Measurements from ENCODE around the gene TLL1. TPM values are rescaled to one million over a fixed set of nuclear protein-coding genes. Genes with fewer than 3 reads are reported as not detected.

TLL1 gene
- polyA plus RNA-seq, 1 of the 3 experiments (the other 2 are of a cell fraction): 0.07 TPM

DNA sequence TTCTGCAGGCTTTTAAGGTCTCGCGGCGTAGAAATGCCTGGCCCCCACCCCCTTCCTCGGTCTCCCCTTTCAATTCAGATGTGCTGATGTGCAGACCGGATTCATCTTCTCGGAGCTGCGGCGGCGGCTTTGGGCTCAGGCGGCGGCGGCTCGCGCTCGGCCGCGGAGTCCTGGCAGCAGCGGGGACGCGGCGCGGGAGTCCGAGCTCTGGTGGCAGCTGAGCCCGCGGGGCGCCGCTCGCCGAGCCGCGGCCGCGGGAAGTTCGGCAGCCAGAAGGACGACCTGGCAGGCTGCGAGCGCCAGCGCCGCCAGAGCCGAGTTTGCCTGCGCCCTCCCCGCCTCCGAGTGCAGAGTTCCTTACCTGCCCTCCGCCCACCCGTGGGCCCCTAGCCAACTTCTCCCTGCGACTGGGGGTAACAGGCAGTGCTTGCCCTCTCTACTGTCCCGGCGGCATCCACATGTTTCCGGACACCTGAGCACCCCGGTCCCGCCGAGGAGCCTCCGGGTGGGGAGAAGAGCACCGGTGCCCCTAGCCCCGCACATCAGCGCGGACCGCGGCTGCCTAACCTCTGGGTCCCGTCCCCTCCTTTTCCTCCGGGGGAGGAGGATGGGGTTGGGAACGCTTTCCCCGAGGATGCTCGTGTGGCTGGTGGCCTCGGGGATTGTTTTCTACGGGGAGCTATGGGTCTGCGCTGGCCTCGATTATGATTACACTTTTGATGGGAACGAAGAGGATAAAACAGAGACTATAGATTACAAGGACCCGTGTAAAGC, 448 bp downstream of the TLL1 start:
- Histone ChIP-seq H3K27me3 (ENCODE audit: insufficient read depth) (peaks cover 46% of the 10 kb centered on the region), H3K9ac (no peak overlapping the region), H3K36me3 (replicated peaks in 1 of 2; ENCODE audit: control insufficient read depth in 1 of 2, insufficient read depth in 2 of 2, low read length in 1 of 2) (no peaks in the 10 kb centered on the region), H3K9me2 (no peaks in the 10 kb centered on the region), H3K27ac (ENCODE audit: low read depth in 2 of 2, low read length in 1 of 2) (peak overlapping the region in 1 of 2 experiments; percentile 63; a peak in 2 of 4 replicates), H2AFZ (ENCODE audit: low read depth) (peak overlapping the region; percentile 82), H3K9me3 (no peaks in the 10 kb centered on the region), H3K4me3 (ENCODE audit: low read depth in 2 of 2, low read length in 1 of 2) (peak overlapping the region; percentile 44 to 59), H3K4me2 (peak overlapping the region; percentile 89), H3K4me1 (ENCODE audit: control insufficient read depth in 1 of 2, insufficient read depth in 2 of 2, low read depth in 1 of 2, low read length in 1 of 2) (peaks cover 0 to 3% of the 10 kb centered on the region in 2 experiments; a peak in 2 of 4 replicates), H3K79me2 (ENCODE audit: insufficient read depth) (no peaks in the 10 kb centered on the region), H3F3A (replicated peaks; ENCODE audit: insufficient read depth) (no peaks in the 10 kb centered on the region), H4K20me1 (ENCODE audit: insufficient read depth) (no peaks in the 10 kb centered on the region)
- CTCF ChIA-PET: no interaction called here
- POLR2A ChIA-PET: no interaction called here
- TF ChIP-seq, protein P1, sequence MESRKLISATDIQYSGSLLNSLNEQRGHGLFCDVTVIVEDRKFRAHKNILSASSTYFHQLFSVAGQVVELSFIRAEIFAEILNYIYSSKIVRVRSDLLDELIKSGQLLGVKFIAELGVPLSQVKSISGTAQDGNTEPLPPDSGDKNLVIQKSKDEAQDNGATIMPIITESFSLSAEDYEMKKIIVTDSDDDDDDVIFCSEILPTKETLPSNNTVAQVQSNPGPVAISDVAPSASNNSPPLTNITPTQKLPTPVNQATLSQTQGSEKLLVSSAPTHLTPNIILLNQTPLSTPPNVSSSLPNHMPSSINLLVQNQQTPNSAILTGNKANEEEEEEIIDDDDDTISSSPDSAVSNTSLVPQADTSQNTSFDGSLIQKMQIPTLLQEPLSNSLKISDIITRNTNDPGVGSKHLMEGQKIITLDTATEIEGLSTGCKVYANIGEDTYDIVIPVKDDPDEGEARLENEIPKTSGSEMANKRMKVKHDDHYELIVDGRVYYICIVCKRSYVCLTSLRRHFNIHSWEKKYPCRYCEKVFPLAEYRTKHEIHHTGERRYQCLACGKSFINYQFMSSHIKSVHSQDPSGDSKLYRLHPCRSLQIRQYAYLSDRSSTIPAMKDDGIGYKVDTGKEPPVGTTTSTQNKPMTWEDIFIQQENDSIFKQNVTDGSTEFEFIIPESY (IDR thresholded peaks at IDR 0.05; ENCODE audit: borderline replicate concordance, low read depth): no peak
- TF ChIP-seq YY1 (IDR thresholded peaks at IDR 0.05; ENCODE audit: low read depth) (no peak), RXRA (IDR thresholded peaks at IDR 0.05; ENCODE audit: borderline replicate concordance, low read depth) (no peak), MEF2A (IDR thresholded peaks at IDR 0.05; ENCODE audit: borderline replicate concordance, low read depth) (no peak), ELF1 (IDR thresholded peaks at IDR 0.05) (no peak), EP300 (IDR thresholded peaks at IDR 0.05; ENCODE audit: borderline replicate concordance in 1 of 2, low read depth in 1 of 2, low read length in 1 of 2) (no peak), TAF1 (IDR thresholded peaks at IDR 0.05; ENCODE audit: borderline replicate concordance, low read depth, low read length) (no peak), FOSL2 (IDR thresholded peaks at IDR 0.05; ENCODE audit: borderline replicate concordance, low read depth) (no peak), RFX5 (IDR thresholded peaks at IDR 0.05; ENCODE audit: low read length) (no peak), NFIC (IDR thresholded peaks at IDR 0.05; ENCODE audit: borderline replicate concordance) (no peak), SMC3 (IDR thresholded peaks at IDR 0.05; ENCODE audit: low read depth, low read length) (no peak), MXI1 (IDR thresholded peaks at IDR 0.05; ENCODE audit: low read depth, low read length) (no peak)
- TF ChIP-seq, protein P2, sequence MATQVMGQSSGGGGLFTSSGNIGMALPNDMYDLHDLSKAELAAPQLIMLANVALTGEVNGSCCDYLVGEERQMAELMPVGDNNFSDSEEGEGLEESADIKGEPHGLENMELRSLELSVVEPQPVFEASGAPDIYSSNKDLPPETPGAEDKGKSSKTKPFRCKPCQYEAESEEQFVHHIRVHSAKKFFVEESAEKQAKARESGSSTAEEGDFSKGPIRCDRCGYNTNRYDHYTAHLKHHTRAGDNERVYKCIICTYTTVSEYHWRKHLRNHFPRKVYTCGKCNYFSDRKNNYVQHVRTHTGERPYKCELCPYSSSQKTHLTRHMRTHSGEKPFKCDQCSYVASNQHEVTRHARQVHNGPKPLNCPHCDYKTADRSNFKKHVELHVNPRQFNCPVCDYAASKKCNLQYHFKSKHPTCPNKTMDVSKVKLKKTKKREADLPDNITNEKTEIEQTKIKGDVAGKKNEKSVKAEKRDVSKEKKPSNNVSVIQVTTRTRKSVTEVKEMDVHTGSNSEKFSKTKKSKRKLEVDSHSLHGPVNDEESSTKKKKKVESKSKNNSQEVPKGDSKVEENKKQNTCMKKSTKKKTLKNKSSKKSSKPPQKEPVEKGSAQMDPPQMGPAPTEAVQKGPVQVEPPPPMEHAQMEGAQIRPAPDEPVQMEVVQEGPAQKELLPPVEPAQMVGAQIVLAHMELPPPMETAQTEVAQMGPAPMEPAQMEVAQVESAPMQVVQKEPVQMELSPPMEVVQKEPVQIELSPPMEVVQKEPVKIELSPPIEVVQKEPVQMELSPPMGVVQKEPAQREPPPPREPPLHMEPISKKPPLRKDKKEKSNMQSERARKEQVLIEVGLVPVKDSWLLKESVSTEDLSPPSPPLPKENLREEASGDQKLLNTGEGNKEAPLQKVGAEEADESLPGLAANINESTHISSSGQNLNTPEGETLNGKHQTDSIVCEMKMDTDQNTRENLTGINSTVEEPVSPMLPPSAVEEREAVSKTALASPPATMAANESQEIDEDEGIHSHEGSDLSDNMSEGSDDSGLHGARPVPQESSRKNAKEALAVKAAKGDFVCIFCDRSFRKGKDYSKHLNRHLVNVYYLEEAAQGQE (IDR thresholded peaks at IDR 0.05; ENCODE audit: low read depth, low read length): no peak
- TF ChIP-seq, protein P3, sequence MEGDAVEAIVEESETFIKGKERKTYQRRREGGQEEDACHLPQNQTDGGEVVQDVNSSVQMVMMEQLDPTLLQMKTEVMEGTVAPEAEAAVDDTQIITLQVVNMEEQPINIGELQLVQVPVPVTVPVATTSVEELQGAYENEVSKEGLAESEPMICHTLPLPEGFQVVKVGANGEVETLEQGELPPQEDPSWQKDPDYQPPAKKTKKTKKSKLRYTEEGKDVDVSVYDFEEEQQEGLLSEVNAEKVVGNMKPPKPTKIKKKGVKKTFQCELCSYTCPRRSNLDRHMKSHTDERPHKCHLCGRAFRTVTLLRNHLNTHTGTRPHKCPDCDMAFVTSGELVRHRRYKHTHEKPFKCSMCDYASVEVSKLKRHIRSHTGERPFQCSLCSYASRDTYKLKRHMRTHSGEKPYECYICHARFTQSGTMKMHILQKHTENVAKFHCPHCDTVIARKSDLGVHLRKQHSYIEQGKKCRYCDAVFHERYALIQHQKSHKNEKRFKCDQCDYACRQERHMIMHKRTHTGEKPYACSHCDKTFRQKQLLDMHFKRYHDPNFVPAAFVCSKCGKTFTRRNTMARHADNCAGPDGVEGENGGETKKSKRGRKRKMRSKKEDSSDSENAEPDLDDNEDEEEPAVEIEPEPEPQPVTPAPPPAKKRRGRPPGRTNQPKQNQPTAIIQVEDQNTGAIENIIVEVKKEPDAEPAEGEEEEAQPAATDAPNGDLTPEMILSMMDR (IDR thresholded peaks at IDR 0.05): no peak
- TF ChIP-seq, protein P4, sequence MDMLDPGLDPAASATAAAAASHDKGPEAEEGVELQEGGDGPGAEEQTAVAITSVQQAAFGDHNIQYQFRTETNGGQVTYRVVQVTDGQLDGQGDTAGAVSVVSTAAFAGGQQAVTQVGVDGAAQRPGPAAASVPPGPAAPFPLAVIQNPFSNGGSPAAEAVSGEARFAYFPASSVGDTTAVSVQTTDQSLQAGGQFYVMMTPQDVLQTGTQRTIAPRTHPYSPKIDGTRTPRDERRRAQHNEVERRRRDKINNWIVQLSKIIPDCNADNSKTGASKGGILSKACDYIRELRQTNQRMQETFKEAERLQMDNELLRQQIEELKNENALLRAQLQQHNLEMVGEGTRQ (IDR thresholded peaks at IDR 0.05; ENCODE audit: borderline replicate concordance, low read depth, low read length): no peak
- TF ChIP-seq, protein P5, sequence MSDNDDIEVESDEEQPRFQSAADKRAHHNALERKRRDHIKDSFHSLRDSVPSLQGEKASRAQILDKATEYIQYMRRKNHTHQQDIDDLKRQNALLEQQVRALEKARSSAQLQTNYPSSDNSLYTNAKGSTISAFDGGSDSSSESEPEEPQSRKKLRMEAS (IDR thresholded peaks at IDR 0.05; ENCODE audit: low read depth): no peak
- peak; percentile 77 for DNase-seq
- WGBS (ENCODE audit: low lambda C conversion rate): under 1% methylated on average over 25 of the region's 70 CpGs

All from SK-N-SH (cell line).